Stimulated activated CD4-positive, alpha-beta T cell treated with anti-CD3 and anti-CD28 coated beads, Interleukin-15, amount 100 ng/mL, for 48 hours (primary cell): ENCODE results near the gene OR5A2.
"Not testable (repeated sequence)": the region's sequence is repeated elsewhere in the genome, so short reads cannot be mapped to it uniquely, and the experiment has no call there.

Experiments used
- DNase-seq, 2 donors: peaks; one replicate each; pipeline ENCODE4 v3.0.0-alpha.2; 2020; ENCODE audit warnings: low read depth in 2 of 2

Gene OR5A2, protein sequence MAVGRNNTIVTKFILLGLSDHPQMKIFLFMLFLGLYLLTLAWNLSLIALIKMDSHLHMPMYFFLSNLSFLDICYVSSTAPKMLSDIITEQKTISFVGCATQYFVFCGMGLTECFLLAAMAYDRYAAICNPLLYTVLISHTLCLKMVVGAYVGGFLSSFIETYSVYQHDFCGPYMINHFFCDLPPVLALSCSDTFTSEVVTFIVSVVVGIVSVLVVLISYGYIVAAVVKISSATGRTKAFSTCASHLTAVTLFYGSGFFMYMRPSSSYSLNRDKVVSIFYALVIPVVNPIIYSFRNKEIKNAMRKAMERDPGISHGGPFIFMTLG

DNA sequence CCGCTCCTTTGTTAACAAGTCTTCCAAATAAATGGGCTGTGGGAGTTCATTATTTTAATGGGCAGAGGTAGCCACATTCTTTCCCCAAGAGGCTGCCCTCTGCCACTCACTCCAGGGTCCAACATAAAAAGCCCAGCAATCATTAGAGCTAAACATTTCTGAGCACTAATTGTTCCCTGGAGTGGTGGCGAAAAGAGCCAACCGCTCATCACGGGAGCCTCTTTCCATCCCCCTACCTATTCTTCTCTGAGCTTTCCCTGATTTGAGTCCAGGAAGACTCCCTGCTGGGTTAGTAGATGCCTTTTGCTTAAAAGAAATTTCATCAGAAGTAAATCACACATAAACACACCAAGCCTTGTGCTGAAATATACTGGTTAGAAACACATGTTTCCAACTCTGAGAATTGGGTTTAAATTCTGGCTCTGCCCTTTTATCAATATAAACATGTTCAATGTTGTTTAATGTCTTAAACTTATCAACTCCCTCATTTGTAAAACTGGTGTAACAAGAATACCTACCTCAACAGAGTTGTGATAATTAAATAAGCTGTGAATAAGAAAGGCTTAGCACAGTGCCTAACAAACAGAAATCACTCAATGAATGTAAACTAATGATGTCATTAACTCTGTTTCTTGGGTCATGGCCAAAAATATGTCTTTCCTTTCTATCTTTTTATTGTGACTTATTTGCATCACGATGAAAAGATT is at the start of gene OR5A2:
TSS of gene OR5A2 (minus strand) at position 53 of the 707 bp plus-strand sequence. CDS start 3,460 bp downstream, outside the sequence.
- DNase-seq = no peak

DNA sequence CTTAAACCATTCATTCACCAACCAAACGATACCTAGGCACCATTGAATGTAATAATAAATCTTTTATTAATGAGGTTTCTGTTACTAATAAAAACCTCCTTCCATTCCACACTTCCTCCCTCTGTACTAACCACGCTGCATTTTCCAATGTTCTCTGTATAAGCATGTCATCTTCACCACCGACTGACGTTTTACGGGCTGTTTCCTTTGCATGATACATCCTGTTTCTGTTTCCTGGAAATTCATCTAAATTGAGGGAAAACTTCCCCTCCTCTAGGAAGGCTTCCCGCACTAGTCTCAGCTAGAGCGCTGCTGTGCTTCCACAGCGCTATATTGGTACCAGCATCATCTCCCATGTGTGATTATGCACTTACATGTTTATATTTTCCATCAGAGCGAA is 49.0 kb upstream of the OR5A2 start:
- DNase-seq = no peak

DNA sequence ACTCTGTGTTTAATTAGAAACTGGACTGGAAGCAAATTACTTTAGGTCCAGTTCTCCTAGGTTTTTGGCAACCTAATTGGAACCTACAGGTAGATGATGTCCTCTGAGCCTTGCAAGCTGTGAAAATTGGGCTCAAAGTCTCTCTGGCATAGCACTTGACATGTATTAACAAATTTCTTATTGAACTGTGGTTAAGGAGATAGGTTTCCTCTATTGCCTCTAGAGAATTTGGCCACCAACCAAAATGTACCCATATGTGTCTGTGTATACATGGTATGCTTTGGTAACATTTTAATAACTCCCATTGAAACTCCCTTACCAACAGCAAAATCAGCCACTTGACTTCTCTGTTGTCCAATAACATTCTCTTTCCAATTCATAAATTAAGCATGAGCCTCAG is 46.8 kb upstream of the OR5A2 start, which contains the start of gene OR4D10:
TSS of gene OR4D10 (plus strand) at position 301 of the 400 bp plus-strand sequence. CDS start 4,115 bp downstream, outside the sequence.
- DNase-seq = no peak

DNA sequence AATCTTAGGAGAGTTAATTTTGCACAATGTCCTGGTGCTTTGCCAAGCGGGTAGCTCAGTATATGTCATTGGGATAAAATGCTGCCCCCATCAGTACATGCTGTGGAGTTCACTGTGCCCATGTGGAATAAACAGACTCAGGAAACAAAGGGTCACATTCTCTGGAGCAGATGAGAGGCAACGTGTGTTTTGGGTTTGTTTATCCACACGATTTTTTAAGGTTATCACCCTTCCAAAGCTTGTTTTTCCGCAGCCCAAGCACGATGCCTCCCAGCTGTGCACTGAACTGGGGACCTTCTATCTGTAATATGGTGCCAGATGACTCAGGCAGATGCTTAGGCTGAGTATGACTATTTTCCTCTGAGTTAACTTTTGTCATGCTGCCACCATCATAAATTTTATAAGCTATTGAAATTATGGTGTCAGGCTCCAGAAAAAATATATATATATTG is 37.0 kb upstream of the OR5A2 start:
- no peak for DNase-seq

DNA sequence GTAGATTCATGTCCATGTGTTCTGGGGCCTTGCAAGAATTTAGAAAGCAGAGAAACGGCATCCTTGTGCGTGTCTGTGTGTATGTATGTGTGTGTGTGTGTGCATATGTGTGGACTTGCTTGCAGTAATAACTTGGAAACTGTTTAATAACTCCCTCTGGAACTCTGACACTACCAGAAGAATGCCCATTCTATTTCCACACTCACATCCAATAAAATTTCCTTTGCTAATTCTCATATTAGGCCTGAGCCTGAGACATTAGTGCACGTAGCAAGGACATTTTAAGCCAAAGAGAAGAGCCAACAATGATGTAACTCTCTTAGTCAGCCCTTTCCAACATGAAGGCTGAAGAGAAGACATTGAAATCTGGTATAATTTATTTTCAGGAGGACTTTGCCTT is 33.7 kb upstream of the OR5A2 start:
- no peak for DNase-seq

DNA sequence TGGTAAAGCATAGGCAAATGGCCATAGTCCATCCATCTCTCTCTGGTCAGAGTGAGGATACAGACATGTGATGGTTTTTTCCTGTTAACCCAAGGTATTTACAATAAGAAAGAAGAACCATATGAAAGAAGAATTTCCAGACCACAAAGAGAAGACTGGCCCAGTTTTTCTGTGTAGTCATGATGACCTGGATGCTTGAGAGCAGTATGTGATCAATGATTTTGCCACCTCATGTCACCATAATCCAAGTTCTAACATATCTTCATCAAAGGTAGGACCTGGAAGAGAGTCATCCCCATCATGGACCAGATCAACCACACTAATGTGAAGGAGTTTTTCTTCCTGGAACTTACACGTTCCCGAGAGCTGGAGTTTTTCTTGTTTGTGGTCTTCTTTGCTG is 30.4 kb upstream of the OR5A2 start, which contains the start of gene OR4D6:
TSS of gene OR4D6 (plus strand) at position 301 of the 400 bp plus-strand sequence. CDS start at position 301, 0 bp downstream.
- no peak for DNase-seq

DNA sequence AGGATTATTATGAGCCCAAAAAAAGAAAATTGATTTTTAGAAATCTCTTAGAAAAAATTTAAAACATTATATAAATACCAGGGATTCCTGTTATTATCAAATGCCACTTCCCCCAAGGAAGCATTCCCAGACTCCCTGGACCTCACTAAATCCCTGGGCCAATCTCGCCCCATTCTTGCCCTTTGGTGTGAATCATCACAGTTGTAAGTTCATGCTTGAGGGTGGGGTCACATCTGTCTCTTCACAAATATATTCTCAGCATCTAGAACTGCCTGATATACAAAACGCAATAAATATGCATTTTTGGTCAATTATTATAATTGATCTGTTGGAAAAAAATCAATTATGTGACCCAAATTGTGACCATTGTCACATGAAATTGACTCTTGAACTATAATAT is 22.3 kb upstream of the OR5A2 start:
- DNase-seq = no peak

DNA sequence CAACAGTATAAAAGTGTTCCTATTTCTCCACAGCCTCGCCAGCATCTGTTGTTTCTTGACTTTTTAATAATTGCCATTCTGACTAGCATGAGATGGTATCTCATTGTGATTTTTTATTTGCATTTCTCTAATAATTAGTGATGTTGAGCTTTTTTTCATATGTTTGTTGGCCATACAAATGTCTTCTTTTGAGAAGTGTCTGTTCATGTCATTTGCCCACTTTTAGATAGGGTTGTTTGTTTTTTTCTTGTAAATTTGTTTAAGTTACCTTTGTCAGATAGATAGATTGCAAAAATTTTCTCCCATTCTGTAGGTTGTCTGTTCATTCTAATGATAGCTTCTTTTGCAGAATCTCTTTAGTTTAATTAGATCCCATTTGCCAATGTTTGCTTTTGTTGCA is 19.4 kb upstream of the OR5A2 start:
- not testable (repeated sequence) for DNase-seq

DNA sequence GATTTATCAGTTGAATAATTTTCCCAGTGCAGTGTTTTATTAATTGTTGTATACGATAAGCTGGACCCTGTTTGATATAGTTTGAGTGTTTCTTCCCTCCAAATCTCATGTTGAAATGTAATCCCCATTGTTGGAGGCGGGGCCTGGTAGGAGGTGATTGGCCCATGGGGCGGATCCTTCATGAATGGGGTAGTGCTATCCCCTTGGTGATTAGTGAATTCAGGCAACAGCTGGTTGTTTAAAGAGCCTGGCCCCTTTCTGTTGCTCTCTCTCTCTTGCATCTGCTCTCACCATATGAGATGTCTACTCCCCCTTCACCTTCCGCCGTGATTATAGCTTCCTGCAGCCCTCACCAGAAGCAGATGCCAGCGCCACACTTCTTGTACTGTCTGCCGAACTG is 11.6 kb upstream of the OR5A2 start:
- no peak for DNase-seq

DNA sequence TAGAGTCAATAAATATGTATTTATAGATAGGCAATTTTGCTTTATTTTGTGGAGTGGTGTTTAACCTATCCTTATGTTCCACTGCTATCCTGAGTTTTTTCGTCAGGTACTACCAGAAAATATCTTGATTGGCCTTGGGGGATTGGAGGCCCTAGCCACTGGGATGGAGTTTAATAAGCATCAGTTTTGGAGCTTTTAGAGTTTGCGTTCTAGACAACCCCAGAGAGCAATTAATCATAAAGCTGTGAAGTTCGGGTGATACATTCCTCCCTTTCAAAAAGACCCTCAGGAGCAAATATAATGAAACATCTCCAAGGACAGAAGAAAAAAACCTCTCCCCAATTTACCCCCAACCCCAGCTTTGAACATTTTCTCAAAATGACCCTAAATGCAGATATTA is 10.0 kb upstream of the OR5A2 start, which contains the start of gene OR5A1:
TSS of gene OR5A1 (plus strand) at position 301 of the 400 bp plus-strand sequence. CDS start 6,700 bp downstream, outside the sequence.
- DNase-seq = no peak

DNA sequence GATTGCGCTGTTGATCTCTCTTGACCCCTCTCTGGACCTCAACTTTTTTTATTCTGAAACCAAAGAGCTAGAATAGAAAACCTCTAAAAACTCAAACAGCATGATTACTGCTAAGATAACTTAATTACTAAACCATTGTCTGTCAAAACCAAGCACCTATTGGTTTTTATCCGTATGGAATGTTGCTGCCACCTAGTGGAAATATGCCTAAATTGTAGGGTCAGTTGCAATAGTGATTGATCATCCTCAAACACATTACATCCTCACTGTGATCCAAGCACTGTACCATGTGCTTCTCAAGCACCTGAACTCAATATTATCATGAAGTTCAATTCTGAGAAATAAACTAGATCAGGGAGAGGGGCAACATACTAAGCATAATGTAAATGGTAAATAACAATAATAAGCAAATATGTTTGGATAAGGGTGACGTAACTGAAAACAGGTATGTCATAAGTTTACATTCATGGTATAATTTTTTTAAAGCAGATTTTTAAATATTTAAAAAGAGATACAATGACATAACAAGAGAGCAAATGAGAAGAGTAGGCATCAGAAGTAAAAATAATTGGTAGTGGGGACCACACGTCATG is 3.8 kb upstream of the OR5A2 start:
- peak in 1 of 2 donors; percentile 30 for DNase-seq

DNA sequence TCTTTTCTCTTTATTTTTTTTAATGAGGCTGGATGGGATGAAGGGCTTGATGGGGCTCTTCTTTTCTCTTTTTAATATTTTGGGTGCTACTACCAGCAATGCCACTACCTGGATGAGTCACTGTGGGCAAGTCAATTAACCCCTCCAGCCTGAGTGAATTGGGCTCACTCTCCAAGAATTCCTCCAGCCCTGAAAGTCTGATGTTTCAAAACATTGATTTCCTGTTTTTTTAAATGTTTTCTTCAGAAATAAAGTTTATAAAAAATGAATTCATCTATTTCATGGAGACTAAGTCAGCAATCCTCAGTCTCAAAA is 812 bp upstream of the OR5A2 start:
- DNase-seq = no peak

DNA sequence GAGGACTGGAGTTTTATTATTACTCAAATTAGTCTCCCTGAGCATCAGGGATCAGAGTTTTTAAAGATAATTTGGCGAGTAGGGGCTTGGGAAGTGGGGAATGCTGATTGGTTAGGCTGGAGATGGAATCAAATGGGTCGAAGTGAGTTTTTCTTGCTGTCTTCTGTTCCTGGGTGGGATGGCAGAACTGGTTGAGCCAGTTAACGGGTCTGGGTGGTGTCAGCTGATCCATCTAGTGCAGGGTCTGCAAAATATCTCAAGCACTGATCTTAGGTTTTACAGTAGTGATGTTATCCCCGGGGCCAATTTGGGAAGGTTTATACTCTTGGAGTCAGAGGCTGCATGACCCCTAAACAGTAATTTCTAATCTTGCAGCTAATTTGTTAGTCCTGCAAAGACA is 1.1 kb downstream of the OR5A2 start:
- no peak for DNase-seq

DNA sequence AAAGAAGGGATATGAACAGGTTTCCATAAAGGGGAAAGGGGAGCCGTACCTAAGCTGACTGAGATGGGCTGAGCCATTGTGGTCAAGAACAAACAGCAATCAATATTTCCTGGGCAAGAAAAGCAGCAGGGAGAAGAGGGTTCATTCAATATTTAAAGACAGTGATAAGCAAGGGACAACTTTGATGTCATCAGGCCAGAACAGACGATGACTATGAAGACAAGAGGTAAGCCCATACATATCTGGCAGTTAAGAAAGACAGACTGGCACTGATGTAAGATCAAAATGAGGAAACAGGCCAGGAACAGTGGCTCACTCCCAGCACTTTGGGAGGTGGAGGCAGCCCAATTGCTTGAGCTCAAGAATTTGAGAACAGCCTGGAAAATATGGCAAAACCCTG is 2.4 kb downstream of the OR5A2 start:
- no peak for DNase-seq

DNA sequence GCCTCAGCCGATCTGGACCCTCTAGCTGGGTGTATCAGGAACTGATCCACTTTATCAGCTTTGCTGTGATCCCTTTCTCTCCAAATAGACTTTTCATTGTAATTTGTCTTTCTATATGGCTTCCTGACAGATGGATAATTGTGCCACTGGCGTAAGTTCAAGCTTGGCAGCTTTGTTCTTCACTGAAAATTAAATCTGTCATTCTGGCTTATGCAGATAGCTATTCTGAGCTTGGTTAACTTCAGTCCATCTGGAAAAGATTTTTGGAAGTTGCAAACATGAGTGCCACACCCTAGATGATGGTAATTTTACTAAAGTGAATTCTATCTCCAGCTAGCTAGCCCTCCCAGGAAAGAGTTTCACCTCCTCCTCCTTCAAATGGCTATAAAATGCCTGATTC is 8.1 kb downstream of the OR5A2 start:
- no peak for DNase-seq

DNA sequence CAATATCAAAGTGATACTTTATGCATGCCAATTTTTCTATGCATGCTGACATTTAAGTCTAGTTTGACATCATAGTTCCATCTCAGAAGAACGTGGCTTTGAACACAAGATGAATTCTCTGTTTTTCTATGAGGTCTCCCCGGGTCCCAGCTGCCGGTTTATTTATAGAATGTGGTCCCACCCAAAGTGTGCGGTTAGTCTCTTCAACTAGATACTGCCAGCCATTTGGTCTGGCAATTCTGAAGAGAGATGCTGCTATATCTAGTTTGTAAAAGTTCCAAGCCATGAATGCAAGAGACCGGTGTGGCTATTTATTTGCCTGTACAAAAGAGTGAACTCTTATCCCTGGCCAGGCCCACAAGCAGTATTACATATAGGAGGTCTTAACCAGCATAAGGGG is 9.2 kb downstream of the OR5A2 start:
- no peak for DNase-seq

DNA sequence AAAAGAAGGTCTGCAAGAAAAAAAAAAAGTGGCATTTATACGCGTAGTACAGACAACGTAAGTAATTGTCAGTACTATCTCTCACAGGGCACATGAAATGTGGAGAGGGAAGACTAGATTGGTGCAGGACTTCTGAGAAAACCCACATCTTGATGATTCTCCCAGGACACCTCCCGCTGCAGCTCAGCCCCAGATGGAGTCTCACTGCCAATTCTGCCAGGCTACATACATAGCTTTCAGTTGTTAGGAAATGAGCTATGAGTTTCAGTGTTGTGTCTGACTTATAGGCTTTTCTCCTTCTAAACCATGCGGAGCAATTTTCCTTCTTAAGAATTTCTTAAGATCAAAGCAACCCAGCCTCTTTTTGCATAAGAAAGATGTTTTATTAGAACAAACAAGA is 9.6 kb downstream of the OR5A2 start:
- DNase-seq = no peak

DNA sequence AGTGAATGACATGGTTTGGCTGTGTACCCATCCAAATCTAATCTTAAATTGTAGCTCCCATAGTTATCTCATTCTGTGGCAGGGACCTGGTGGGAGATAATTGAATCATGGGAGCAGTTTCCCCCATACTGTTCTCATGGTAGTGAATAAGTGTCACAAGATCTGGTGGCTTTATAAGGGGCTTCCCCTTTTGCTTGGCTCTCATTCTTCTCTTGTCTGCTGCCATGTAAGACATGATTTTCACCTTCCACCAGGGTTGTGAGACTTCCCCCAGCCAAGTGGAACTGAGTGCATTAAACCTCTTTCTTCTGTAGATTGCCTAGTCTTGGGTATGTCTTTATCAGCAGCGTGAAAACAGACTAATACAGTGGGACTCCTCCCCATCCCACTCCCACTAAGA is 11.1 kb downstream of the OR5A2 start:
- DNase-seq = no peak

DNA sequence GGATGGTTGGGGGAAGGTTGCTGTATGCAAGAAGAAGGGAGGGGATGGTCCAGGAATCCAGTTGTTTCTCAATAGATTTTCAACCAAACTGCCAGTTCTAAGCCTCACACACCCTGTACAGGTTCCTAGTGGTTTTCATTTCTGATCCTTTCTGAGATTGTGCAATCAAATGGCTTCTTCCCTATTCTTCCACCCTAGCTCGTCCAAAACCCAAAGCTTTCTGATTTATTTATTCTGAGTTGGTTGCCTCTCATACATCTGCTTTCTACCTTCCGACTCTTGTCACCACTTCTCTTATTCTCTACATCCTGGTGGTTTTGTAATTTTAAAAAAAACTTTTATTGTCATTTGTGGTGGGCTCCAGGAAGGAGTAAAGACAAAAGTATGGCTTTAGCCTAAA is 12.6 kb downstream of the OR5A2 start:
- no peak for DNase-seq

DNA sequence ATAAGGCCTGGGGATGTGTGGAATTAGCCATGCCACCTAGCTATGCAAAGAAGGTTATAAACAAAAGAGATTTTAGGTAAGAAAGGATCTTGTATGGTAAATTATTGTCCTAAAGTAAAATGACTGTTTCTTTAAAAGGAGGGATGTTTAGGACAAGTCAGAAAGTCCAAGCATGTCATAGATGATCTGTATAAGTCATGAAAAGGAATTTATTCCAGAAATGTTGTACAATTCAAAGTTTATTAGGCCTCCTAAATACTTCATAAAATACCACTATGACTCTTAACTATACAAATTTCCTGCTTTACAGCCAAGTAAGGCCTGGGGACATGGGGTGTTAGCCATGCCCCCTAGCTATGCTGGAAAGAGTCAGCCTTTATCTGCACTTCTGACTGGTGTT is 22.7 kb downstream of the OR5A2 start:
- no peak for DNase-seq

DNA sequence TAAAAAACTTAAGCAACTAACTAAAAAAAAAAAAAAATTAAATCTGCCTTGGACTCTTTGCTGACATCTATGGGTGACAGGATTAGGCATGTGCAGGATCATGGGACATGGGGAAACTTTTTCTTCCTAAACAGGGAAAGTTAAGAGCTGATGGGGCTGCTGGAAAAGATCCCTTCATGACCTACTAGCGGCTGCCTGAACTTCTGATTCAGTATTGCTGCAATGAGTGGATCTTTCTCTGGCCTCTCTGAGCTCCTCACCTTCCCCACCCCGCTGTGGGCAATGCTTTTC is 25.0 kb downstream of the OR5A2 start:
- DNase-seq = no peak

DNA sequence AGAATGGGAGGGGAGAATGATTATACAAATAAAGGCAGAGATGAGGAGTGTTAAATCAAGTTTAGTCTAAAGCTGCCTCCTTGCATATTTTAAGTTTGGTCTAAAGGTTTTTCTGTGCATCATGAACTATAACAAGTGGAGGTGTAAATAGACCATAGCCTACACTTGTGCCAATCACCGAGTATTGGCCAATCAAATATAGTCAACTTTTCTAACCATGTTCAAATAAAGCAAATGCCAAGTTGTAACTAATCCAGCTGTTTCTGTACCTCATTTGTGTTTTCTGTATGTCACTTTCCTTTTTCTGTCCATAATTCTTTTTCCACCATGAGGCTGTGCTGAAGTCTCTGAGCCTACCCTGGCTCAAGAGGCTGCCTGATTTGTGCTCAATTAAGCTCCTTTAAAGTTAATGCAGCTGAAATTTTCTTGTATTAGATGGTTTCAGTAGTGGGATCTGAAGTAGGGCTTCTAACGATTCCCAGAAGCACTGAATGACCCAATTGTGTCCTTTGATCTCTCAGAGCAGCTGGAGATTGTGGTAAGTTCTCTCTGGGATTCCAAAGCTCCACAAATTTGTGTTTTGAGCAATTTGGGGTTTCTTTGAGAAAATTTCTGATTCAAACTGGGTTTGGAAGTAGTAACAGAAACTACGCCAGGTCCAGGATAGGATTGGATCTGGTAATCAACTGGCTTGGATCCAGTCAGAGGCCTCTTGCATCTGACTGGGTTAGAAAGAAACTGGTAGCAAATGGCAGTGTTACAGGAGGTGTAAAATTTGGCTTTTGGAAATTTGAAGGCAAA is 25.6 kb downstream of the OR5A2 start:
- no peak for DNase-seq
